GM18519 (cell line): ENCODE data around the gene MRPL36.

Source experiments
- ATAC-seq: cut with Tn5 transposase; IDR thresholded peaks from one replicate; pipeline ENCODE4 v1.9.1; 2021; ENCODE audit warnings: mild to moderate bottlenecking, moderate library complexity; ENCODE audit not compliant: unreplicated experiment, low FRiP score

MRPL36 gene

GRCh38 chr5:1751864-1752822 is 47.5 kb downstream of the MRPL36 start:
- no peak for ATAC-seq

- no peak for ATAC-seq
Observed at GRCh38 chr5:1751026-1751863, 48.4 kb downstream of the MRPL36 start.

GRCh38 chr5:1750469-1750868 is 49.2 kb downstream of the MRPL36 start:
- no peak for ATAC-seq

GRCh38 chr5:1749346-1750124 is 50.1 kb downstream of the MRPL36 start:
- no peak for ATAC-seq

- ATAC-seq: no peak
Observed at GRCh38 chr5:1748845-1749244, 50.8 kb downstream of the MRPL36 start.
